Neural crest cell (in vitro differentiated cells): ENCODE results near the gene SMAD6. TPM values are rescaled to one million over a fixed set of nuclear protein-coding genes. Genes with fewer than 3 reads are reported as not detected.

Source experiments
- DNase-seq: peaks from one replicate; pipeline ENCODE4 v3.0.0; 2021; ENCODE audit warnings: low read depth, mixed read lengths, low spot score
- H3K27ac Mint-ChIP-seq: one replicate; pipeline ENCODE4 v1.8.0; 2021; ENCODE audit warnings: mild to moderate bottlenecking, mixed read lengths; ENCODE audit not compliant: unreplicated experiment
- H3K27me3 Mint-ChIP-seq: 2 replicates; pipeline ENCODE4 v1.8.0; 2021; ENCODE audit warnings: low read depth, mild to moderate bottlenecking, mixed read lengths
- H3K36me3 Mint-ChIP-seq: 2 replicates; pipeline ENCODE4 v1.8.0; 2021; ENCODE audit warnings: low read depth, mild to moderate bottlenecking, mixed read lengths
- H3K4me1 Mint-ChIP-seq: 2 replicates; pipeline ENCODE4 v1.8.0; 2021; ENCODE audit warnings: mixed read lengths
- H3K4me3 Mint-ChIP-seq: one replicate; pipeline ENCODE4 v1.8.0; 2021; ENCODE audit warnings: mild to moderate bottlenecking, mixed read lengths
- H3K9me3 Mint-ChIP-seq: 2 replicates; pipeline ENCODE4 v1.8.0; 2021; ENCODE audit warnings: mixed read lengths
- total RNA-seq: library from RNA; stranded (reverse); gene quantifications from 2 replicates; pipeline ENCODE4 v1.2.1, GENCODE V29; 2021
- TF ChIP-seq, protein P1 (sequence below): fragments of 200-600 bp; sonication (generic); conservative IDR thresholded peaks from 2 replicates; pipeline ENCODE4 v1.5.0; 2021; ENCODE audit warnings: antibody characterized with exemption, mild to moderate bottlenecking

SMAD6 gene
- total RNA-seq, 1 donor from 2014 or later, result 4.7 TPM

DNA sequence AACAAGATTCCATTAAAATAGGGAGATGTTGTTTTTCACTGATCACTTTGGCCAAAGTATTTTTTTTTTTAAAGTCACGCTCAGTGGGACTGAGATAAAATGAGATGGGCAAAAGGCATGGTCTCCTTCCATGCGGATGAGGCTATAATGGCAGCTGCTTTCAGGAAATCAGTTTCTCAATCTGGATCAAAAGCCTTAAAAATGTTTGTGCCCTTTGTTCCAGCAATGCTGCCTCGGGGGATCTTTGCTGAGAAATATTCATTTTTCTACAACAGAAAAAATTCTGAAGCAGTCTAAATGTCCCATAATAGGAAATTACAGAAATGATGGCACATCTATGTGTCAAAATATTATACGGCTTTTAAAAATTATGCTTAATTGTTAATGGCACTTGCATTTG is 97.2 kb downstream of the SMAD6 start:
- Mint-ChIP-seq H3K4me3 (no peak overlapping the region), H3K27me3 (no peaks in the 10 kb centered on the region), H3K4me1 (peaks cover 36% of the 10 kb centered on the region), H3K27ac (no peak overlapping the region), H3K9me3 (no peaks in the 10 kb centered on the region), H3K36me3 (no peaks in the 10 kb centered on the region)
- TF ChIP-seq, protein P1, sequence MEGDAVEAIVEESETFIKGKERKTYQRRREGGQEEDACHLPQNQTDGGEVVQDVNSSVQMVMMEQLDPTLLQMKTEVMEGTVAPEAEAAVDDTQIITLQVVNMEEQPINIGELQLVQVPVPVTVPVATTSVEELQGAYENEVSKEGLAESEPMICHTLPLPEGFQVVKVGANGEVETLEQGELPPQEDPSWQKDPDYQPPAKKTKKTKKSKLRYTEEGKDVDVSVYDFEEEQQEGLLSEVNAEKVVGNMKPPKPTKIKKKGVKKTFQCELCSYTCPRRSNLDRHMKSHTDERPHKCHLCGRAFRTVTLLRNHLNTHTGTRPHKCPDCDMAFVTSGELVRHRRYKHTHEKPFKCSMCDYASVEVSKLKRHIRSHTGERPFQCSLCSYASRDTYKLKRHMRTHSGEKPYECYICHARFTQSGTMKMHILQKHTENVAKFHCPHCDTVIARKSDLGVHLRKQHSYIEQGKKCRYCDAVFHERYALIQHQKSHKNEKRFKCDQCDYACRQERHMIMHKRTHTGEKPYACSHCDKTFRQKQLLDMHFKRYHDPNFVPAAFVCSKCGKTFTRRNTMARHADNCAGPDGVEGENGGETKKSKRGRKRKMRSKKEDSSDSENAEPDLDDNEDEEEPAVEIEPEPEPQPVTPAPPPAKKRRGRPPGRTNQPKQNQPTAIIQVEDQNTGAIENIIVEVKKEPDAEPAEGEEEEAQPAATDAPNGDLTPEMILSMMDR, result no peak
- no peak for DNase-seq

DNA sequence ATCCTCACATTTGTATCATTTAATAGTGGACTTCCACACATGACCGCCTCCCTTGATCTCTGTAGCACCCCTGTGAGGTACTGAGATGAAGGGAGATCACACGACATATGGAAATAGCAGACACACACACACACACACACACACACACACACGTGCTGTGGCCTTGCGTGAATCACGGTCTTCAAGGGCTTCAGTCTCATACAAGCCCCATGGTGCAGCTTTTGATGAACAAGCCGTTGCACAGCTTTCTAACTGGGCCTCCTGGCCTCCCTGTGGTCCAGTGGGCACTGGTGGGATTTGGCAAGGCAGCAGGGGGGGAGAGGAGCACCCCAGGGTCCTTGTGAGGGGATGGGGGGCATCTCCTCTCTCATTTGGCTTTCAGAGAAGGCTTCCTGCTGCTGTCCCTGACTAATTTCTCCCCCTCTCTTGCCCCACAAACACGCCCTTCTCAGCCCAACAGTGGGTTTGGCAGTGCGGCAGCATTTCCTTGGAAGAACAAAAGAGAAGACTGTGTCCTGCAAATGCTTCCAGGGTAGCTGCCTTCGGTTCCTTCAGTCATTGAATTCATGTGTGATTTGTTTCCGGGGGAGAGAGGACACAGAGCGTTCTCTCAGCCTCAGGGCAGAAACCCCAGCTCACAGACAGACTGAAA is 98.7 kb downstream of the SMAD6 start:
- Mint-ChIP-seq H3K4me3 (peak overlapping the region; percentile 25), H3K27me3 (no peaks in the 10 kb centered on the region), H3K36me3 (no peaks in the 10 kb centered on the region), H3K9me3 (no peaks in the 10 kb centered on the region), H3K27ac (peak overlapping the region; percentile 24), H3K4me1 (peaks cover 40% of the 10 kb centered on the region)
- peak; percentile 14 for DNase-seq
- TF ChIP-seq, protein P1, result no peak

DNA sequence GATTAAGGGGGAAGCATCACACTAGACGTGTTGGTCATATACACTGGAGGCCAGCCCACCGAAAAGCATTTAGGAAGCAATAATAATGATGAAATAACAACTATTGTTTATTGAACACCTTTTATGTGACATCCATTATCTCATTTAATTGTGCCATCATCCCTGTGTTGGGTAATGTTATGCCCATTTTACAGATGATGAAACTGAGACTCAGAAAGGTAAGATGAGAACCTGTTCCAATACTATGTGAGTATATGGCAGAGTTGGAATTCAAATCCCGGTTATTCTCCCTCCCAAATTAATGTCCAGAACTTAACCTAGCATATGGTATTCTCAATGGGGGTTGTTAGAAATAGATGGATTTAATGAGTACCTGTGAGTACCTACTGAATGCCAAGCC is 99.2 kb downstream of the SMAD6 start:
- no peaks in the 10 kb centered on the region for H3K36me3 Mint-ChIP-seq
- peak overlapping the region; percentile 24 for H3K27ac Mint-ChIP-seq
- no peak for DNase-seq
- H3K27me3 Mint-ChIP-seq, result no peaks in the 10 kb centered on the region
- peaks cover 40% of the 10 kb centered on the region for H3K4me1 Mint-ChIP-seq
- peak overlapping the region; percentile 25 for H3K4me3 Mint-ChIP-seq
- TF ChIP-seq, protein P1, result no peak
- H3K9me3 Mint-ChIP-seq, result no peaks in the 10 kb centered on the region

DNA sequence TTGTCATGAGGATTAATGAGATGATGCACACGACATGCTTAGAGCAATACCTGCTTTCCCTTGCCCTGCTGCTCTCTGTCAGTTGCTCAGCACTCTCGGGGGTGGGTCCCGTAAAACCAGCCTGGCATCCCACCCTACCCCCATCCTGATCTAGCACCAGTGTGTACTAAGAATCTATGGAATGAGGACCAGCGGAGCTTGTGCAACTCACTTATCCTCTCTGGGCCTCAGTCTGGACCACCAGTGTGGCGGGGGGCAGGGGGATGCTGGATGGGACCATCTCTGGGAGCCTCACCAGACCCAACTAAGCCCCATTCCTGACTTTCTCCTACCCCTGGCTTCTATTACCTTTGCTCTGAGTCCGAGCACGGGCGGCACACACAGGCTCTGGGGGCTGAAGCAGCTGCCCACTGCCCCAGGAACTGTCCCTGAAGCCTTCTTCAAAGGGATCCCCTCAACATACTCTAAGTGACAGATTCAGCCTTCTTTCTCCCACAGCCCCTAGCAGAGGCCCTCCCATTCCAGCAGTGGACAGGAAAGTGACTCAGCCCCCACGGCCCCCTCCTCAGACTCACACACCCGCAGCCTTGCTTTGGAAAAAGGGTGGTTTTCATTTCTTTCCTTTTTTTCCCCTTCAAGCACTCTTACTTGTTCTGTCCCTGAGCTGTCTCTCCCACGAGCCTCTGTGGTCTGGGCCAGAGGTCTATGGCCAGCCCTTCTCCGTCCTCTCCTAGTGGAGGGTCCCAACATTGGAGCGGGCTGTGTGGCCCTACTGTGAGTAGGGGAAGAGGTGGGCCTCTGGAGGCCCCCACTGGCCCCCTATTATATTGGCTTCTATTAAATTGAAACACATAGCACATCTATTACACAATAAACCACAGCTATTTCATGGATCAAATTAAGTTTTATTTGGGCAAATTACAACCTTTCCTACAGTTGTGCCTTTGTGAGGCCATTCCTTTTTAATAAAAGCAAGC is 100.3 kb downstream of the SMAD6 start:
- Mint-ChIP-seq H3K4me3 (no peak overlapping the region), H3K9me3 (peaks cover 2% of the 10 kb centered on the region), H3K36me3 (no peaks in the 10 kb centered on the region), H3K27ac (peak overlapping the region; percentile 75), H3K4me1 (peaks cover 40% of the 10 kb centered on the region), H3K27me3 (no peaks in the 10 kb centered on the region)
- no peak for DNase-seq
- TF ChIP-seq, protein P1, result no peak

DNA sequence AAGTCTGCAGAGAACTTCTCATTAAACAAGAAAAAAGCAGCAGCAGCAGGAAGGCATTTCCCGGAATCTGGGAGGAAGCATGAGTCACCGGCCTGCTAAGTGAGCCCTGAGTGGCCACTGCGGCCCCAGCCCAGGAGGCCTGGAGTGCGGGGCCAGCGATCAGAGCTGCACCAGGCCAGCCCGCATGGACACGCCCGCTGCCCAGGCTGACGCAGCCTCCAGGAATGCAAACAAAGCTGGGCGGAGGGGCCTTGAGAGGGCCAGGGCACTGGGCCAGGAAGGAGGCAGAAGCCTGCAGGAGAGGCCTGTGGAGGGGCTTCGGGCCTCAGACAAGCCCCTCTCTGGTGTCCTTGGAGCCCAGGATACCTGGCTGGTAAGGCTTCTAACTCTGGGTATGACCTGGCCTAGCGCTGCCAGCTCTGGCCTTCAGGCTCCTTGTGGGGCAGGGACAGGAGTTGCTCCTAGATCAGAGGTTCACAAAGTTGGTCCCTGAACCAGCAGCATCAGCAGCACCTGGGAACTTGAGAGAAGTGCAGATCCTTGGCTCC is 101.2 kb downstream of the SMAD6 start:
- H3K4me3 Mint-ChIP-seq, result no peak overlapping the region
- peak; percentile 50 for DNase-seq
- TF ChIP-seq, protein P1, result no peak
- H3K27me3 Mint-ChIP-seq, result no peaks in the 10 kb centered on the region
- peak overlapping the region; percentile 83 for H3K27ac Mint-ChIP-seq
- H3K36me3 Mint-ChIP-seq, result no peaks in the 10 kb centered on the region
- peaks cover 4% of the 10 kb centered on the region for H3K9me3 Mint-ChIP-seq
- peaks cover 40% of the 10 kb centered on the region for H3K4me1 Mint-ChIP-seq
